NCI-H345 treated with DMSO at 0.1 percent for 48 hours (cell line): ENCODE data around the gene FAM174A.
"Not testable (repeated sequence)": the region's sequence is repeated elsewhere in the genome, so short reads cannot be mapped to it uniquely, and the experiment has no call there.

Source experiments
- DNase-seq: peaks from one replicate; lab custom pipeline; 2025; ENCODE audit not compliant: unreplicated experiment; lab: John Stamatoyannopoulos, UW

FAM174A gene

GRCh38 chr5:100575815-100576214 is 40.6 kb downstream of the FAM174A start:
- no peak for DNase-seq

- no peak for DNase-seq
Measured at GRCh38 chr5:100576217-100576751, 41.1 kb downstream of the FAM174A start.

- no peak for DNase-seq
Measured at GRCh38 chr5:100577506-100577905, 42.3 kb downstream of the FAM174A start.

GRCh38 chr5:100584069-100584468 is 48.9 kb downstream of the FAM174A start:
- no peak for DNase-seq

GRCh38 chr5:100584889-100585288 is 49.7 kb downstream of the FAM174A start:
- DNase-seq = no peak

GRCh38 chr5:100590867-100591266 is 55.7 kb downstream of the FAM174A start:
- no peak for DNase-seq

GRCh38 chr5:100595152-100595811 is 60.1 kb downstream of the FAM174A start:
- no peak for DNase-seq

- no peak for DNase-seq
Measured at GRCh38 chr5:100595812-100596173, 60.6 kb downstream of the FAM174A start.

- no peak for DNase-seq
Measured at GRCh38 chr5:100598446-100598845, 63.3 kb downstream of the FAM174A start.

GRCh38 chr5:100600298-100600994 is 65.3 kb downstream of the FAM174A start:
- no peak for DNase-seq

GRCh38 chr5:100603141-100603540 is 68.0 kb downstream of the FAM174A start:
- DNase-seq = no peak

- not testable (repeated sequence) for DNase-seq
Measured at GRCh38 chr5:100604021-100604420, 68.8 kb downstream of the FAM174A start.

GRCh38 chr5:100609594-100609993 is 74.4 kb downstream of the FAM174A start:
- DNase-seq = no peak

- DNase-seq = no peak
Measured at GRCh38 chr5:100614308-100614707, 79.1 kb downstream of the FAM174A start.

- DNase-seq = no peak
Measured at GRCh38 chr5:100615362-100615761, 80.2 kb downstream of the FAM174A start.

- DNase-seq = no peak
Measured at GRCh38 chr5:100616291-100616690, 81.1 kb downstream of the FAM174A start.

GRCh38 chr5:100616981-100617380 is 81.8 kb downstream of the FAM174A start:
- no peak for DNase-seq

GRCh38 chr5:100623719-100624118 is 88.5 kb downstream of the FAM174A start:
- DNase-seq = peak; percentile 3

- no peak for DNase-seq
Measured at GRCh38 chr5:100634937-100635534, 99.9 kb downstream of the FAM174A start.
